Measurements from ENCODE around the gene MAPK8IP3.

Gene MAPK8IP3

GRCh38 chr16:1763521-1764511 lies 57.8 kb downstream of the MAPK8IP3 start:
- peak; percentile 80 for DNase-seq

- DNase-seq, result no peak
Observed at GRCh38 chr16:1764971-1765370, 59.0 kb downstream of the MAPK8IP3 start.

GRCh38 chr16:1765826-1766225 lies 59.8 kb downstream of the MAPK8IP3 start:
- no peak for DNase-seq

GRCh38 chr16:1766231-1766630 lies 60.2 kb downstream of the MAPK8IP3 start:
- no peak for DNase-seq

- no peak for DNase-seq
Observed at GRCh38 chr16:1766701-1767100, 60.7 kb downstream of the MAPK8IP3 start.

GRCh38 chr16:1767116-1767994 lies 61.4 kb downstream of the MAPK8IP3 start:
- DNase-seq, result no peak

- DNase-seq, result no peak
Observed at GRCh38 chr16:1768061-1768766, 62.2 kb downstream of the MAPK8IP3 start.

- no peak for DNase-seq
Observed at GRCh38 chr16:1768767-1769401, 62.9 kb downstream of the MAPK8IP3 start.

- no peak for DNase-seq
Observed at GRCh38 chr16:1769402-1770300, 63.7 kb downstream of the MAPK8IP3 start.

GRCh38 chr16:1770328-1771187 lies 64.6 kb downstream of the MAPK8IP3 start:
- DNase-seq, result no peak

GRCh38 chr16:1771188-1771863 lies 65.3 kb downstream of the MAPK8IP3 start, which contains the start of gene NME3:
Gene NME3, minus strand, starts transcription at chr16:1771543. Its CDS starts 9 bp downstream, at chr16:1771534.
- peak; percentile 53 for DNase-seq

GRCh38 chr16:1771864-1772361 lies 65.9 kb downstream of the MAPK8IP3 start:
- no peak for DNase-seq

GRCh38 chr16:1772362-1772907 lies 66.4 kb downstream of the MAPK8IP3 start, which contains the start of gene EME2:
Gene EME2, plus strand, starts transcription at chr16:1772810. Its CDS starts 418 bp downstream, at chr16:1773228.
- peak; percentile 27 for DNase-seq

- DNase-seq, result peak; percentile 87
Observed at GRCh38 chr16:1772908-1773702, 67.1 kb downstream of the MAPK8IP3 start, which contains the start of gene MRPS34. Gene MRPS34, minus strand, starts transcription at chr16:1773134. Its CDS starts 15 bp downstream, at chr16:1773119.

- no peak for DNase-seq
Observed at GRCh38 chr16:1773703-1774447, 67.9 kb downstream of the MAPK8IP3 start.

GRCh38 chr16:1774448-1774780 lies 68.4 kb downstream of the MAPK8IP3 start:
- DNase-seq, result no peak
